ENCODE results near the gene GTPBP3.

Gene GTPBP3

GRCh38 chr19:17391371-17392151 is 54.2 kb downstream of the GTPBP3 start:
- no peaks in the 10 kb centered on the region for H3K36me3 ChIP-seq (ENCODE audit: insufficient read depth, low read length)
- H3K4me3 ChIP-seq (ENCODE audit: low read length, poor library complexity, severe bottlenecking), result peak overlapping the region; percentile 71
- no peaks in the 10 kb centered on the region for H3F3A ChIP-seq (ENCODE audit: low read depth)
- H3K9me2 ChIP-seq (replicated peaks; ENCODE audit: low read depth, low read length), result no peaks in the 10 kb centered on the region
- H4K20me1 ChIP-seq (ENCODE audit: insufficient read depth, low read length, poor library complexity, severe bottlenecking), result no peaks in the 10 kb centered on the region
- peak overlapping the region; percentile 90 for H2AFZ ChIP-seq (ENCODE audit: low read length)
- peak overlapping the region; percentile 95 for H3K4me2 ChIP-seq (ENCODE audit: low read depth, low read length, poor library complexity, severe bottlenecking)
- peak overlapping the region; percentile 68 for H3K9ac ChIP-seq (ENCODE audit: low read depth, low read length, poor library complexity, severe bottlenecking)
- H3K27me3 ChIP-seq (ENCODE audit: insufficient read depth, low read length, poor library complexity, severe bottlenecking), result no peaks in the 10 kb centered on the region
- TF ChIP-seq EZH2phosphoT487 (IDR thresholded peaks at IDR 0.05; ENCODE audit: borderline replicate concordance) (no peak), CTCF (conservative IDR thresholded peaks at IDR 0.05; ENCODE audit: low read length) (no peak; the same call in 1 of the 2 replicates)
- H3K9me3 ChIP-seq (ENCODE audit: insufficient read depth, low read depth, low read length), result no peaks in the 10 kb centered on the region
- H3K4me1 ChIP-seq (ENCODE audit: insufficient read depth, low read length, poor library complexity, severe bottlenecking), result peaks cover 11% of the 10 kb centered on the region
- H3K79me2 ChIP-seq (ENCODE audit: insufficient read depth, low read length), result no peaks in the 10 kb centered on the region
